GM12878 (cell line): ENCODE data around the gene TECTA. TPM values are rescaled to one million over a fixed set of nuclear protein-coding genes. Genes with fewer than 3 reads are reported as not detected.

ENCODE experiments used
- ATAC-seq: fragments of 200-7000 bp; cut with Tn5 transposase; 3 replicates; pipeline ENCODE4 v1.9.1; 2020; ENCODE audit warnings: mild to moderate bottlenecking, moderate library complexity
- BruUV-seq: library from RNA; stranded (reverse); fragments of 400-500 nt; replicated peaks from 2 replicates; lab custom pipeline; 2021; lab: Mats Ljungman, UMichigan
- CTCF ChIA-PET: fragments of 300-600 bp; sonication (Branson Sonifier 250); formaldehyde crosslinking; extraction: SDS; loops from one replicate; lab custom pipeline; 2021; ENCODE audit warnings: inconsistent platforms; lab: Yijun Ruan, JAX
- POLR2A ChIA-PET: fragments of 350-600 bp; formaldehyde crosslinking; extraction: SDS; loops from one replicate; lab custom pipeline; 2021; ENCODE audit warnings: inconsistent platforms; lab: Charles Lee
- RAD21 ChIA-PET: fragments of 300-600 bp; sonication (Branson Sonifier 250); formaldehyde crosslinking; loops from one replicate; lab custom pipeline; 2023; ENCODE audit warnings: antibody characterized with exemption; ENCODE audit not compliant: unreplicated experiment; lab: Charles Lee
- SMC1A ChIA-PET: fragments of 300-600 bp; sonication (Branson Sonifier 250); formaldehyde crosslinking; loops from one replicate; lab custom pipeline; 2023; ENCODE audit not compliant: unreplicated experiment, uncharacterized antibody; lab: Charles Lee
- DNase-seq: peaks from one replicate; pipeline ENCODE4 v3.0.0-alpha.2; 2011; ENCODE audit warnings: low read depth, low spot score
- FAIRE-seq: peaks from 3 replicates; lab custom pipeline; 2011; peaks lifted over from hg19 to GRCh38; lab: Jason Lieb, UNC
- H2AFZ ChIP-seq: 2 replicates; pipeline ENCODE4 v1.6.0; 2011; ENCODE audit warnings: low read depth, low read length, control low read depth; ENCODE audit not compliant: control insufficient read depth
- H3K27ac ChIP-seq: 2 replicates; pipeline ENCODE4 v1.5.1; 2011; ENCODE audit warnings: control low read depth; ENCODE audit not compliant: control insufficient read depth, insufficient read depth
- H3K27me3 ChIP-seq, 2 experiments: replicated peaks in 1 of 2; 2 replicates each; pipeline versions ENCODE4 v1.6.0 to v1.6.1; 2011; ENCODE audit warnings: low read length in 1 of 2; ENCODE audit not compliant: control insufficient read depth in 2 of 2, insufficient read depth in 2 of 2
- H3K36me3 ChIP-seq, 2 experiments: 2 replicates each; pipeline ENCODE4 v1.5.1; 2011; ENCODE audit warnings: low read length in 1 of 2; ENCODE audit not compliant: control insufficient read depth in 2 of 2, insufficient read depth in 2 of 2
- H3K4me1 ChIP-seq: 2 replicates; pipeline ENCODE4 v1.6.1; 2011; ENCODE audit warnings: mild to moderate bottlenecking, low read length, moderate library complexity, mixed read lengths; ENCODE audit not compliant: control insufficient read depth, insufficient read depth
- H3K4me2 ChIP-seq: 2 replicates; pipeline ENCODE4 v1.6.0; 2011; ENCODE audit warnings: control low read depth; ENCODE audit not compliant: control insufficient read depth, insufficient read depth
- H3K4me3 ChIP-seq: fragments of 200-600 bp; sonication (generic); 2 replicates; pipeline ENCODE4 v1.5.1; 2016
- H3K79me2 ChIP-seq: 2 replicates; pipeline ENCODE4 v1.6.0; 2011; ENCODE audit warnings: low read length; ENCODE audit not compliant: control insufficient read depth, insufficient read depth
- H3K9ac ChIP-seq: 2 replicates; pipeline ENCODE4 v1.8.0; 2011; ENCODE audit warnings: low read length, control low read depth, mixed read lengths; ENCODE audit not compliant: control insufficient read depth, insufficient read depth
- H3K9me3 ChIP-seq: replicated peaks from 3 replicates; pipeline ENCODE4 v1.5.1; 2011; ENCODE audit warnings: mild to moderate bottlenecking, low read length; ENCODE audit not compliant: control insufficient read depth, insufficient read depth
- H4K20me1 ChIP-seq: 2 replicates; pipeline ENCODE4 v1.6.0; 2011; ENCODE audit not compliant: control insufficient read depth, insufficient read depth
- BHLHE40 ChIP-seq, 2 experiments: fragments of 450-650 bp in 1 of 2; IDR thresholded peaks; 2 replicates each; pipeline ENCODE4 v1.6.1; 2011 to 2017; ENCODE audit warnings: low read depth in 2 of 2, borderline replicate concordance in 1 of 2, improper control_type of control experiment in 1 of 2, low read length in 1 of 2, mild to moderate bottlenecking in 1 of 2
- BRCA1 ChIP-seq: IDR thresholded peaks from 2 replicates; pipeline ENCODE4 v1.6.1; 2011; ENCODE audit warnings: low read depth, low read length, improper control_type of control experiment
- CREB1 ChIP-seq: IDR thresholded peaks from 2 replicates; pipeline ENCODE4 v1.6.1; 2012; ENCODE audit warnings: low read depth, mild to moderate bottlenecking, inconsistent platforms
- ETV6 ChIP-seq, 2 experiments: fragments of 450-650 bp in 1 of 2; IDR thresholded peaks in 1 of 2; conservative IDR thresholded peaks in 1 of 2; 2 replicates each; pipeline ENCODE4 v1.6.1; 2014; ENCODE audit warnings: antibody characterized with exemption in 1 of 2, borderline replicate concordance in 1 of 2, low read depth in 1 of 2, mild to moderate bottlenecking in 1 of 2, moderate library complexity in 1 of 2
- GATAD2B ChIP-seq: fragments of 450-650 bp; conservative IDR thresholded peaks from 2 replicates; pipeline ENCODE4 v1.6.1; 2017; ENCODE audit warnings: low read depth, mild to moderate bottlenecking, moderate library complexity
- HDGF ChIP-seq: fragments of 450-650 bp; IDR thresholded peaks from 2 replicates; pipeline ENCODE4 v1.6.1; 2016; ENCODE audit warnings: antibody characterized with exemption
- RBBP5 ChIP-seq: fragments of 200-600 bp; sonication (generic); conservative IDR thresholded peaks from 2 replicates; pipeline ENCODE4 v1.6.1; 2016
- RCOR1 ChIP-seq: conservative IDR thresholded peaks from 2 replicates; pipeline ENCODE4 v1.6.1; 2012; ENCODE audit warnings: low read depth, low read length, improper control_type of control experiment
- SP1 ChIP-seq: IDR thresholded peaks from one replicate; pipeline ENCODE4 v1.6.1; 2011; ENCODE audit warnings: low read depth, low read length
- SREBF2 ChIP-seq: IDR thresholded peaks from 2 replicates; pipeline ENCODE4 v1.6.1; 2012; ENCODE audit warnings: mild to moderate bottlenecking, low read length
- TCF12 ChIP-seq: IDR thresholded peaks from 2 replicates; pipeline ENCODE4 v1.6.1; 2011; ENCODE audit warnings: low read depth, mild to moderate bottlenecking, low read length
- ZNF217 ChIP-seq: fragments of 450-650 bp; IDR thresholded peaks from 2 replicates; pipeline ENCODE4 v1.6.1; 2017; ENCODE audit warnings: antibody characterized with exemption, mild to moderate bottlenecking
- WGBS: methylation state at CpG from one replicate; pipeline ENCODE4 v1.1.6; 2016; ENCODE audit warnings: low lambda C conversion rate; ENCODE audit not compliant: insufficient replicate concordance, insufficient coverage; ENCODE audit errors: missing lambda C conversion rate; 5-methylcytosine and 5-hydroxymethylcytosine counted together
- in situ Hi-C: fragments of 300-500 bp; cut with MboI; formaldehyde crosslinking; loops from 9 replicates; pipeline ENCODE4 v1.14.3; 2018; ENCODE audit warnings: mixed read lengths
- intact Hi-C: fragments of 100-400 bp; cut with micrococcal nuclease; formaldehyde crosslinking; loops from one replicate; pipeline ENCODE4 v1.14.2; 2022; ENCODE audit not compliant: unreplicated experiment
- polyA plus RNA-seq, 11 experiments: library from polyadenylated mRNA; depleted of rRNA in 4 of 11; unstranded in 6 of 11; stranded (reverse) in 5 of 11; fragments of >200 nt; fragmentation: Nextera tagmentation in 4 of 11; fragmentation: Illumina TruSeq in 1 of 11; extraction: Ambion mirVana in 4 of 11; extraction: Trizol in 1 of 11; gene quantifications; 1 replicate in 1 of 11; 2 replicates in 10 of 11; pipeline versions ENCODE4 v1.2.1 to v1.2.3, GENCODE V29; 2011 to 2016; ENCODE audit warnings: inconsistent platforms in 2 of 11, missing spikeins in 2 of 11, low read depth in 1 of 11
- total RNA-seq, 4 experiments: library from RNA; depleted of rRNA in 3 of 4; stranded (reverse); fragments of >200 nt in 3 of 4; fragmentation: Illumina TruSeq in 1 of 4; extraction: Trizol in 1 of 4; gene quantifications; 2 replicates each; pipeline versions ENCODE4 v1.2.1 to v1.2.3, GENCODE V29; 2013 to 2021
- TF ChIP-seq, protein P1 (sequence below): fragments of 450-650 bp; IDR thresholded peaks from 2 replicates; pipeline ENCODE4 v1.6.1; 2017; ENCODE audit warnings: borderline replicate concordance
- TF ChIP-seq, protein P2 (sequence below): fragments of 150-350 bp; IDR thresholded peaks from 2 replicates; pipeline ENCODE4 v1.6.1; 2016; ENCODE audit warnings: low read depth, low read length

Gene TECTA
- total and polyA plus RNA-seq, 10 of the 15 experiments (the other 5 are each of a cell fraction or from before 2014, with no cell fraction given), result under 0.01 to 0.14 (median 0.05) TPM; not detected in 1

DNA sequence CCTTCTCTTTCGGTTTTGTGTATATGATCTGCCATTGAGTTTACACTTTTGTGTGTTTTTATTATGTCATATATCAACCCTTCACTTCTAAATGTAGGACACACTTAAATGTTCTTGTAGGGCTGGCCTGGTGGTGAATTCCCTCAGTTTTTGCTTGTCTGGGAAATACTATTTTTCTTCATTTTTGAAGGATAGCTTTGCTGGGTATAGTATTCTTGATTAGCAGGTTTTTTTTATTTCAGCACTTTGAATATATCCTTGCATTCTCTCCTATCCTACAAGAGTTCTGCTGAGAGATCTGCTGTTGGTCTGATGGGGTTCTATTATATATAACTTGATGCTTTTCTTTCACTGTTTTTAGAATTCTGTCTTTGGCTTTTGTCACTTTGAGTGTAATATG, 79.1 kb downstream of the TECTA start:
- Histone ChIP-seq H4K20me1 (no peaks in the 10 kb centered on the region), H3K9me3 (peaks cover 2% of the 10 kb centered on the region; the same call in 2 of the 3 replicates), H3K9ac (no peak overlapping the region), H2AFZ (no peak overlapping the region), H3K4me1 (no peaks in the 10 kb centered on the region), H3K4me3 (no peak overlapping the region), H3K79me2 (no peaks in the 10 kb centered on the region), H3K36me3 (no peaks in the 10 kb centered on the region), H3K27ac (no peak overlapping the region), H3K4me2 (no peak overlapping the region), H3K27me3 (no peaks in the 10 kb centered on the region)
- DNase-seq (no peak), ATAC-seq (no peak), FAIRE-seq (no peak)
- RAD21 ChIA-PET, result no interaction called here
- intact Hi-C loops, result no loop called here
- in situ Hi-C loops, result no loop called here
- SMC1A ChIA-PET, result no interaction called here
- CTCF ChIA-PET, result interaction anchor here (0.9 to 1.5 kb wide), 2 partner anchors 12 to 14 kb away, joined by 3 to 5 read pairs; no protein-coding TSS in a partner anchor
- 0% methylated on average over 1 of the region's 1 CpG for WGBS
- no TSS peak for BruUV-seq
- TF ChIP-seq BRCA1 (no peak), BHLHE40 (IDR thresholded peaks at IDR 0.05; ENCODE audit: borderline replicate concordance in 1 of 2, low read depth in 2 of 2, low read length in 1 of 2) (no peak), TCF12 (no peak), CREB1 (no peak), SP1 (no peak), GATAD2B (no peak), RBBP5 (no peak), ETV6 (conservative IDR thresholded peaks at IDR 0.05 in 1 of 2, IDR thresholded peaks at IDR 0.05 in 1 of 2; ENCODE audit: borderline replicate concordance in 1 of 2, low read depth in 1 of 2) (no peak), RCOR1 (no peak), ZNF217 (no peak), HDGF (no peak), SREBF2 (no peak)
- TF ChIP-seq, protein P1, sequence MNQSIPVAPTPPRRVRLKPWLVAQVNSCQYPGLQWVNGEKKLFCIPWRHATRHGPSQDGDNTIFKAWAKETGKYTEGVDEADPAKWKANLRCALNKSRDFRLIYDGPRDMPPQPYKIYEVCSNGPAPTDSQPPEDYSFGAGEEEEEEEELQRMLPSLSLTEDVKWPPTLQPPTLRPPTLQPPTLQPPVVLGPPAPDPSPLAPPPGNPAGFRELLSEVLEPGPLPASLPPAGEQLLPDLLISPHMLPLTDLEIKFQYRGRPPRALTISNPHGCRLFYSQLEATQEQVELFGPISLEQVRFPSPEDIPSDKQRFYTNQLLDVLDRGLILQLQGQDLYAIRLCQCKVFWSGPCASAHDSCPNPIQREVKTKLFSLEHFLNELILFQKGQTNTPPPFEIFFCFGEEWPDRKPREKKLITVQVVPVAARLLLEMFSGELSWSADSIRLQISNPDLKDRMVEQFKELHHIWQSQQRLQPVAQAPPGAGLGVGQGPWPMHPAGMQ, result no peak
- TF ChIP-seq, protein P2, sequence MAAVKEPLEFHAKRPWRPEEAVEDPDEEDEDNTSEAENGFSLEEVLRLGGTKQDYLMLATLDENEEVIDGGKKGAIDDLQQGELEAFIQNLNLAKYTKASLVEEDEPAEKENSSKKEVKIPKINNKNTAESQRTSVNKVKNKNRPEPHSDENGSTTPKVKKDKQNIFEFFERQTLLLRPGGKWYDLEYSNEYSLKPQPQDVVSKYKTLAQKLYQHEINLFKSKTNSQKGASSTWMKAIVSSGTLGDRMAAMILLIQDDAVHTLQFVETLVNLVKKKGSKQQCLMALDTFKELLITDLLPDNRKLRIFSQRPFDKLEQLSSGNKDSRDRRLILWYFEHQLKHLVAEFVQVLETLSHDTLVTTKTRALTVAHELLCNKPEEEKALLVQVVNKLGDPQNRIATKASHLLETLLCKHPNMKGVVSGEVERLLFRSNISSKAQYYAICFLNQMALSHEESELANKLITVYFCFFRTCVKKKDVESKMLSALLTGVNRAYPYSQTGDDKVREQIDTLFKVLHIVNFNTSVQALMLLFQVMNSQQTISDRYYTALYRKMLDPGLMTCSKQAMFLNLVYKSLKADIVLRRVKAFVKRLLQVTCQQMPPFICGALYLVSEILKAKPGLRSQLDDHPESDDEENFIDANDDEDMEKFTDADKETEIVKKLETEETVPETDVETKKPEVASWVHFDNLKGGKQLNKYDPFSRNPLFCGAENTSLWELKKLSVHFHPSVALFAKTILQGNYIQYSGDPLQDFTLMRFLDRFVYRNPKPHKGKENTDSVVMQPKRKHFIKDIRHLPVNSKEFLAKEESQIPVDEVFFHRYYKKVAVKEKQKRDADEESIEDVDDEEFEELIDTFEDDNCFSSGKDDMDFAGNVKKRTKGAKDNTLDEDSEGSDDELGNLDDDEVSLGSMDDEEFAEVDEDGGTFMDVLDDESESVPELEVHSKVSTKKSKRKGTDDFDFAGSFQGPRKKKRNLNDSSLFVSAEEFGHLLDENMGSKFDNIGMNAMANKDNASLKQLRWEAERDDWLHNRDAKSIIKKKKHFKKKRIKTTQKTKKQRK, result no peak
- POLR2A ChIA-PET, result interaction anchor here (0.7 kb wide), 2 partner anchors 9 to 680 kb away, joined by 6 to 8 read pairs; no protein-coding TSS in a partner anchor
